ENCODE measurements around the gene SIGLEC8. TPM values are rescaled to one million over a fixed set of nuclear protein-coding genes. Genes with fewer than 3 reads are reported as not detected.
A peak's percentile ranks its signal among the peaks of the same experiment; 100 is the strongest.
"Not testable (repeated sequence)": the region's sequence is repeated elsewhere in the genome, so short reads cannot be mapped to it uniquely, and the experiment has no call there.

The SIGLEC8 gene
- polyA plus RNA-seq (ENCODE audit: insufficient read length in 4 of 4) = under 1 TPM in 2 of 4 donors, not detected in 2; 0.05 to 0.08 TPM

DNA sequence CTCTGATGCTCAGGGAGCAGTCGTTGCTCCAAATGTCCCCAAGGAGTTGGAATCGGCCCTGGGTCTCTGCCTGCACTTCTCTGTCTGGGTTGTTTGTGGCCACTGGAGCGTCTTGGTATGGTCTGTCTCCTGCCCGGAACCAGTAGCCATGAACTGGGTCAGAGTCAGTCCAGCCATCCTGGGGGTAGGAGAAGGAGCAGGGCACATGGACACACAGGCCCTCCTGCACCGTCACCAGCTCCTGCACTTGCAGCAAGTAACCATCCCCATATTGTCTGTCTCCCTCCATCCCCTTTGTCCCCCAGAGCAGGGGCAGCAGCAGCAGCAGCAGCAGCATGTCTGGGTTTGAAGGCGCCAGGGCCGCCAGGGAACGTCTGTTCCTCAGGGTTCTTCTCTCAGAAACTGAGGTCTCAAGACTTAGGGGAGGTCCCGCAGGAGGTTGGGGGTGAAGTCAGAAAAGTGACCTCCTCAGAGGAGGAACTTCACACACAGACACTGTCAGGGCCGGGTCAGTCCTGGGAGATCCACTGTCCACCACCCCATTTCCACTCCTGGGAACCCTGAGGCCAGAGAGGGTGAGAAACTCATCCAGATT, at the start of gene SIGLEC8:
Gene SIGLEC8 (minus strand): TSS at position 404 of the 595 bp plus-strand sequence. CDS start 67 bp downstream, at position 337.
- DNase-seq (ENCODE audit: low read depth in 4 of 4, low spot score in 3 of 4) = no peak

DNA sequence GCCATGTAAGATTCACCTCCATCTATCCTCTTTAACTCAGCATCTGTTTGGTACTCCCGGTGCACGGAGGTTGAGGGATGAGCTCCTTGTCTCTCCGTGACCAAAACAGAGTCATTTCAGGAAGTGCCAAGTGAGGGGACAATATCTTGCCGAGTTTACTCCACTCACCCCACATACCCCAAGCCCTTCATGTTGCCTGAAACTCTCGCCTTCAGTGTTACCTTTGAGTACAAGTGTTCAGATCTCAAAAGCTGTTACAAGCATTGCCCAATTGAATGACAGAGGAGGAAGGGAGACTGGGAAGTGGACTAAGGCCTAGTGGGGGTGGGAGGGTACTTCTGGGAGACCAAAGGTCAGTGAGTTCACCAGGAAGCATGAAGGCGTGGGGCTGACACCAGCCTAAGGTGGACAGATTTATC, 49.4 kb upstream of the SIGLEC8 start:
- DNase-seq (ENCODE audit: low read depth in 4 of 4, low spot score in 3 of 4) = no peak

- DNase-seq (ENCODE audit: low read depth in 4 of 4, low spot score in 3 of 4) = no peak
These were observed 48.9 kb upstream of the SIGLEC8 start for GRCh38 chr19:51507192-51507591.

- DNase-seq (ENCODE audit: low read depth in 4 of 4, low spot score in 3 of 4) = no peak
These were observed 47.6 kb upstream of the SIGLEC8 start for GRCh38 chr19:51505904-51506303.

GRCh38 chr19:51503896-51504295, 45.6 kb upstream of the SIGLEC8 start:
- no peak for DNase-seq (ENCODE audit: low read depth in 4 of 4, low spot score in 3 of 4)

DNA sequence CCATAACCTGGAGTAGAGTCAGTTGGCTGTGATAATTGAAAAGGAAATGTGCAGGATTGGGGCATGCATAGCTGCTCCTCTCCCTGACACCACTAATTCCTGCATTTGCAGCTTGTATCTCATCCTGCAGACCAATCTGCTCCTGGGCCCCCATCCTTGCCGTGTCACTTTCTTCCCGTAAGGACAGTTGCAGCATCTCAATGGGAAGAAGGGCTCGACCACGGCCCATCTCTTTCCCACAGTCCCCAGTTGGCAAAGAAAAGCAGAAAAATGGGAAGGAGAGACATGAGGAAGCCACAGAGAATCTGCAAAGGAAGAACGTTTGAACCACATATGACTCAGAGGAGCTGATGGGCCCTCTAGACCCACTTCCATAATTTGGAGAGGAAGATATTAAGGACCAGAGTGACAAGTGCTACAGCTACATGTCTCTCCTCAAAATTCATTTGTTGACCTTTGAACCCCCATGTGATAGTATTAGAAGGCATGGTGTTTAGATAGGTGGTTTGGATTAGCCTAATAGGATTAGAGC, 45.1 kb upstream of the SIGLEC8 start:
- no peak for DNase-seq (ENCODE audit: low read depth in 4 of 4, low spot score in 3 of 4)

- no peak for DNase-seq (ENCODE audit: low read depth in 4 of 4, low spot score in 3 of 4)
These were observed 43.5 kb upstream of the SIGLEC8 start, which contains the start of gene SIGLEC12 for GRCh38 chr19:51501594-51502263. TSS of gene SIGLEC12 (minus strand) at chr19:51501800. CDS start at chr19:51501733, 67 bp downstream.

- not testable (repeated sequence) for DNase-seq (ENCODE audit: low read depth in 4 of 4, low spot score in 3 of 4)
These were observed 42.7 kb upstream of the SIGLEC8 start for GRCh38 chr19:51500931-51501330.

GRCh38 chr19:51497666-51498065, 39.4 kb upstream of the SIGLEC8 start:
- DNase-seq (ENCODE audit: low read depth in 4 of 4, low spot score in 3 of 4) = no peak

GRCh38 chr19:51493776-51494175, 35.5 kb upstream of the SIGLEC8 start:
- DNase-seq (ENCODE audit: low read depth in 4 of 4, low spot score in 3 of 4) = no peak

DNA sequence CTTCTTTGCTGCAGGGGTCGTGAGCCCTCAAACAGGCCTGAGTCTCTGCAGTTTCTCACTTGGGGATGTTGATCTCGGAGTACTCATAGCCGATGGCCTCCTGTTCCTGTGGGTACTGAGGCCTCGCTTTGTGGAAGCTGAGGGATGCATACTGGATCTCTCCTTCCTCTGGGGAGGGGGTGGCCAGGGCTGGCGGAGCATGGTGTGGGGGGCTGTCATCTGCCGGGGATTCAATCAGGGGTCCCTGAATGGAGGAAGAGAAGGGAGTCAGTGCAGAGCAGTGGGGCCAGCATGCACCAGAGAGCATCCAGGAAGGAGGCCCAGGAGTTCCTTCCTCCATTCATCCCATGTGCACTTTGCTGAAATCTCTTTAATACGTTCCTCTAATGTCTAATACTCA, 33.3 kb upstream of the SIGLEC8 start:
- DNase-seq (ENCODE audit: low read depth in 4 of 4, low spot score in 3 of 4) = no peak

DNA sequence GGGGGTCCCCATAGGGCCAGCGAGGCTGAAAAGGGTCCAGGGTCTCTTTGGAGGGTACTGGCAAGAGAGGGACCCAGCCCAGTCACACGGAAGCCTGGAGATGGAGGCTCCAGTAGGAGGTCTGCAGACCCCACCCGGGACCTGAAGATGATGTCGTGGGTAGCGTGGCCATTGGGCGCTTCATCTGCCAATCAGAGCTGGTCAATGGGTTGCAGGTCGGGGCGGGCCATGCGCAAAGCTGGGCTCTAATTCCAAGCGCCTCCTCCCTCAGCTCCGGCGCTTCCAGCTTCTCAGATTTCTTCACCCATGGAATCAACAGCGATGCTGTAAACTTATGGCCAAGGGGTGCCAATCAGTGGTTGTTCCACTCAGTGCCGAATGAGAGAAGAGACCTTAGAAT, 32.4 kb upstream of the SIGLEC8 start:
- no peak for DNase-seq (ENCODE audit: low read depth in 4 of 4, low spot score in 3 of 4)

GRCh38 chr19:51489113-51489512, 30.9 kb upstream of the SIGLEC8 start:
- DNase-seq (ENCODE audit: low read depth in 4 of 4, low spot score in 3 of 4) = no peak

DNA sequence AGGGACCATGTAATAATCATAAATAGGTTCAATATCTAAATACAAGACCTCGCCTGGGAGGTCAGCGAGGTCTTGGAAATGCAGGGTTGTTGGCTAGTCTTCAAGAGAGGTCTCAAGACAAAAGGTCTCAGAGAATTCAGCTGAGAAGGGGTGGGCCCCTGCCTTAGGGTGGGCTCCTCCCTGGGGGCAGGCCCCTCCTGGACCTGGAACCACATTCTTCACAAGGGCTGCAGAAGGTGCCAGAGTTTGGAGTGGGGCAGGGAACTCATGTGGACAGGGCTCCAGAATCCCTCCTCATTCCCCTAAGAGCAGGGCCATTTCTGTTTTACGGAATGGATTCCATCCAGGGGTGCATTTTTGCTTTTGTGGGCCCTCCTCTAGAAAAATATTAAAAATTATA, 30.2 kb upstream of the SIGLEC8 start:
- DNase-seq (ENCODE audit: low read depth in 4 of 4, low spot score in 3 of 4) = no peak

DNA sequence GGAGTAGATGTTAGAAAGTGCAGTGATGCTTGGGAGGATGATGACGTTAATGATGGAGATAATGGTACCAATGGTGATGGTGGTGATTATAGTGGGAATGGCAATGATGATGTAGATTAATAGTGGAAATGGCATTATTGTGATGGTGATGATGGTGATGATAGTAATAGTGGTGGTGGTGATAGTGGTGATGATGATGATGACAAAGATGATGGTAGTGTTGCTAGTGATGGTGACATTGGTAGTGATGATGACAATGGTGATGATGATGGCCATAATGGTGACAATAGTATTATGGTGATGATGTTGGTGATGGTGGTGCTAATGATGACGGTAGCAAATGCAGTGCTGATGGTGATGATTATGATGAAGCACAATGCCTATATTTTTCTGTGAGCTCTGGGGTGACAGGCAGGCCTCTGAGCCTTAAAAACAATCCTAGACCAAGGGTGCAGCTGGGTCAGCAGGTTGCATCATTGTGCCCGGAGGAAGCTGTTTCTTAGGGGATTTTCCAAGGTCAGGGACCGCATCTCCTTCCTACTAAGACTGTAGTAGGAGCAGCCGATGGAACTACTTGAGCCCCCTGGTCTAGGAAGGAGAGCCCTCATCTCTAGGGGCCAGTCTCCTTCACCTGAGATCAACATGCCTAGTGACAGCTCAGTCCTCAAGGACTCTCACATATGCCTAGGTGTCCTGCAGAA, 27.9 kb upstream of the SIGLEC8 start:
- DNase-seq (ENCODE audit: low read depth in 4 of 4, low spot score in 3 of 4) = no peak

- DNase-seq (ENCODE audit: low read depth in 4 of 4, low spot score in 3 of 4) = peak; percentile 29 to 44 (median 36)
These were observed 22.3 kb upstream of the SIGLEC8 start for GRCh38 chr19:51480590-51480989.

- DNase-seq (ENCODE audit: low read depth in 4 of 4, low spot score in 3 of 4) = no peak
These were observed 21.5 kb upstream of the SIGLEC8 start for GRCh38 chr19:51479531-51480331.

DNA sequence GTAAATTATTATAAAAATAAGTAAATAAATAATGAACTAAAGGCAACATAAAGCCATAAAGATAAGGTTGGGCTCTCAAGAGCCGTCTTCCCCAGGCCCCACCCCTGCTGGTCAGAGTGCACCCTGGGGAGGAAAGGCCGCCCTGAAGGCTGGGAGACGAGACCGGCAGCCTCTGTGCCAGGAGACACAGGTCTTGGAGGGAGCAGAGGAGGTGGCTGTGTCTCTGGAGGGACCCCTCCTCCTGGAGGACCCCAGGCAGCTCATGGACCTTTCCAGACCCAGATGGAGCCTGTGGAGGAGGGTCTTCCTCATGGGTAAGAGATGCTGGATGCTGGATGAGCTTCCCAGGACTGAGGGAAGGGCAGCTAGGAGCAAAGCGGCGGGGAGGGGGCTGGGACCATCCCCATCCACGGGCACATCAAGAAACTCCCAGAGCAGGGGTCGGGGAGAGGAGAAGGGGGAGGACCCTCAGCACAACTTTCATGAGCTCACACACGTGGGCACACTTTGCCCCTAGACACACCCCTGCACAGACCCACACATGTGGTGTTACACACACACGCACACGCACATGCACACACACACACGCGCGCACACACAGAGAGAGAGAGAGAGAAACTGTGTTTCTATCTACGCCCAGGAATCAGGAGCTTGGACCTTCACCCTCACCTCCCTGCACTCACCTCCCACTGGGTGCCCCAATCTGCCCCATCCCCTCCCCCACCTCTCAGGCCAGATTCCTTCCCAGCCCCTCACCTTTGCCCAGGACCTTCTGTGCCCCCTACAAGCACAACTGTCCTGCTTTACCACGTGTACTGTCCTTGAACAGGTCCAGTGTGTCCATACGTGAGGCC, 20.4 kb upstream of the SIGLEC8 start, which contains the start of gene CEACAM18:
Gene CEACAM18 (plus strand): TSS at position 159 of the 854 bp plus-strand sequence.
- no peak for DNase-seq (ENCODE audit: low read depth in 4 of 4, low spot score in 3 of 4)

GRCh38 chr19:51477344-51477743, 19.1 kb upstream of the SIGLEC8 start:
- DNase-seq (ENCODE audit: low read depth in 4 of 4, low spot score in 3 of 4) = no peak

All from right renal pelvis (tissue), 4 donors.